Fibroblast of lung (primary cell): ENCODE data around the gene SIPA1L3.

Source experiments
- EZH2 ChIP-seq: IDR thresholded peaks from 2 replicates; pipeline ENCODE4 v1.5.1; 2012; ENCODE audit warnings: low read length, control low read depth, mild to moderate bottlenecking; ENCODE audit errors: missing control alignments
- TF ChIP-seq, protein P1 (sequence below), 2 donors: IDR thresholded peaks in 1 of 2; conservative IDR thresholded peaks in 1 of 2; 1 replicate in 1 of 2; 2 replicates in 1 of 2; pipeline ENCODE4 v1.5.1; 2011 to 2012; ENCODE audit warnings: low read length in 2 of 2, control low read depth in 1 of 2, inconsistent platforms in 1 of 2, low read depth in 1 of 2, mild to moderate bottlenecking in 1 of 2

GRCh38 chr19:38243279-38243673, 336.3 kb downstream of the SIPA1L3 start:
- TF ChIP-seq, protein P1, sequence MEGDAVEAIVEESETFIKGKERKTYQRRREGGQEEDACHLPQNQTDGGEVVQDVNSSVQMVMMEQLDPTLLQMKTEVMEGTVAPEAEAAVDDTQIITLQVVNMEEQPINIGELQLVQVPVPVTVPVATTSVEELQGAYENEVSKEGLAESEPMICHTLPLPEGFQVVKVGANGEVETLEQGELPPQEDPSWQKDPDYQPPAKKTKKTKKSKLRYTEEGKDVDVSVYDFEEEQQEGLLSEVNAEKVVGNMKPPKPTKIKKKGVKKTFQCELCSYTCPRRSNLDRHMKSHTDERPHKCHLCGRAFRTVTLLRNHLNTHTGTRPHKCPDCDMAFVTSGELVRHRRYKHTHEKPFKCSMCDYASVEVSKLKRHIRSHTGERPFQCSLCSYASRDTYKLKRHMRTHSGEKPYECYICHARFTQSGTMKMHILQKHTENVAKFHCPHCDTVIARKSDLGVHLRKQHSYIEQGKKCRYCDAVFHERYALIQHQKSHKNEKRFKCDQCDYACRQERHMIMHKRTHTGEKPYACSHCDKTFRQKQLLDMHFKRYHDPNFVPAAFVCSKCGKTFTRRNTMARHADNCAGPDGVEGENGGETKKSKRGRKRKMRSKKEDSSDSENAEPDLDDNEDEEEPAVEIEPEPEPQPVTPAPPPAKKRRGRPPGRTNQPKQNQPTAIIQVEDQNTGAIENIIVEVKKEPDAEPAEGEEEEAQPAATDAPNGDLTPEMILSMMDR (conservative IDR thresholded peaks at IDR 0.05 in 1 of 2, IDR thresholded peaks at IDR 0.05 in 1 of 2; ENCODE audit: low read depth in 1 of 2, low read length in 2 of 2): no peak
- TF ChIP-seq EZH2: no peak
